ENCODE measurements around the gene SPECC1.
"Not testable (repeated sequence)": the region's sequence is repeated elsewhere in the genome, so short reads cannot be mapped to it uniquely, and the experiment has no call there.

Gene SPECC1

DNA sequence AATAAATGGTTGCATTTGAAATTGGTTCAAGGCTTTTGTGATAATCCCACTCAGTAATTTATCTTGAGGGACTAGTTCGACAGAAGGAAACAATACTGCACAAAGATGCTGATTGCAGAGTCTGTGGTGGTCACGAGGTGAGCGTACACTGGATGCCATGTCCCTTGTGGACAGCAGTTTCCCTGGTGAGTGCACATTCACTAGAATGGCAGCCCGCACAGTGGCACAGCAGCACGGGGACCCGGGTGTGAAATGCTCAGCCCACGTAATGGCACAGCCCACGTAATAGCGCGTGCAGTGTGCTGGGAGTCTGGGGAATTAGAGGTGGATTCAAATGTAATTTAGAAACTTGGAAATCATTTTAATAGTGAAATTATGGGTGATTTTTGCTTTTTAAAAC lies 304.1 kb downstream of the SPECC1 start:
- no peak for DNase-seq (ENCODE audit: low spot score)

DNA sequence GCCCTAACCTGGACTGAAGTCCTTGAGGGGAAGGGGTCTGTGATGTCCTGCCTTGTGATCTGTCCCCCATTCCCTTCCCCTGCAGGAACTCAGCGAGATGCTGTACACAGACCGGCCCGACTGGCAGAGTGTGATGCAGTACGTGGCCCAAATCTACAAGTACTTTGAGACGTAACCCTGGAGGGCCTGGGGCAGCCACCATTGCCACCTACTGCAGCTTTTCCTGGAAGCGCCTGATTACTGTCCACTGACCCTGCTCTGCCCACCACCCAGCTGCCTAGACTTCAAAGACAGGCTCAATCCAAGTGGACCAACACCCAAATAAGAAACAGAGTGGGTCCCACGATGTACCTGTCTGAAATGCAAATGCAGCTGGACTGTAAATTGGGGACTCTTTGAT lies 304.7 kb downstream of the SPECC1 start:
- no peak for DNase-seq (ENCODE audit: low spot score)

DNA sequence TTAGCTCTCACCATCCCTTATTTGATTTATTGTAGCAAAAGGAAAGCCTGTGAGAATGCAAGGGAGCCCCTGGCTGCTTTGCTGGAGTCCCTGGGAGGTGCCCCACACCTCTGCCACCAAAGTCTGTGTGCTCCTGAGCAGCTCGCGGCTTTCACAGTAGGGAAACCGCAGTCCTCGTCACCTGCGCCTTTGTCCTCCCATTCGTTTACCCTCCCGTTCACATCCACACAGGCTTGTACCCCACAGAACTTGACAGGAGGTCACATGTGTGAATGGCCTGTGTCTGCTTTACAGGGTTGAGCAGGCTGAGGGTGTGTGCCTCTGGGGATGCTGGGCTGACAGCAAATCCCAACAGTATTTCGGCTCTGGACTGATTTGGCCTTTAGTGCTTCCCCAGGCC lies 305.7 kb downstream of the SPECC1 start:
- DNase-seq (ENCODE audit: low spot score), result no peak

DNA sequence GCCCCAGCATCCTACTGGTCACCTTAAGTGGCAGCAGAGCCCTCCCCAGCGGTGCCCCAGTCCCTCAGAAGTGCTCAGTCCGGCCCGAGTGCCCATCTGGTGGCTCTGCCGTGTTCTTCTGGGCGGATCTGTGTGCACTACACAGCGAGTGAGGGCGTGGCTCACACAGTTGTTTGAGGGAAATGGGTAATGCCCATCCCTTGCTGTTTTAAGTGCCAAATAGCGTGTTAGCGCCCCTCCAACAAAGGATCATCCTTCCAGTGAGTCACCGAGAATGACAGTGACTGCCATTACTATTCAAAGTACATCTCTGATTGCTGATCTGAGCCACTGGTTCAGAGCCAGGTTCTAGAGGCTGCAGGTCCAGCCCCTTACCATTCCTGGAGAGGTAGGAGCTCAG lies 306.2 kb downstream of the SPECC1 start:
- no peak for DNase-seq (ENCODE audit: low spot score)

DNA sequence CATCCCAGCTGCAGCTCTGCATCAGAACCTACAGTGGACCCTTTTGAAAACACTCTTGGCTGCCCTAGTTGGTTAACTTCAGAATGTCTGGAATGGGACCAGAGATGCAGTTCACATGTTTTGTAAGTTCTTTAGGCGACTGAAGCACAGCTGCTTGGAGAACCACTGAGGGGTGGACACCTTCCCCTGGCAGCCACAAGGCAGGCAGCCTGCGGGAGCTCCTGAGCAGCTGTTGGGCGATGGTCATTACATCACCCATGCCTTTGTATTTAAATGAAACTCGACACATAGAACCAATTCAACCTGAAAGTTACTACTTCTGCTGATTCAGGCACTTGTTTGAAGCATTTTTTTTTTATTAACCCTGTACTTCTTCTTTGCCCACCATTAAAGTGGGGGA lies 306.7 kb downstream of the SPECC1 start:
- DNase-seq (ENCODE audit: low spot score), result no peak

DNA sequence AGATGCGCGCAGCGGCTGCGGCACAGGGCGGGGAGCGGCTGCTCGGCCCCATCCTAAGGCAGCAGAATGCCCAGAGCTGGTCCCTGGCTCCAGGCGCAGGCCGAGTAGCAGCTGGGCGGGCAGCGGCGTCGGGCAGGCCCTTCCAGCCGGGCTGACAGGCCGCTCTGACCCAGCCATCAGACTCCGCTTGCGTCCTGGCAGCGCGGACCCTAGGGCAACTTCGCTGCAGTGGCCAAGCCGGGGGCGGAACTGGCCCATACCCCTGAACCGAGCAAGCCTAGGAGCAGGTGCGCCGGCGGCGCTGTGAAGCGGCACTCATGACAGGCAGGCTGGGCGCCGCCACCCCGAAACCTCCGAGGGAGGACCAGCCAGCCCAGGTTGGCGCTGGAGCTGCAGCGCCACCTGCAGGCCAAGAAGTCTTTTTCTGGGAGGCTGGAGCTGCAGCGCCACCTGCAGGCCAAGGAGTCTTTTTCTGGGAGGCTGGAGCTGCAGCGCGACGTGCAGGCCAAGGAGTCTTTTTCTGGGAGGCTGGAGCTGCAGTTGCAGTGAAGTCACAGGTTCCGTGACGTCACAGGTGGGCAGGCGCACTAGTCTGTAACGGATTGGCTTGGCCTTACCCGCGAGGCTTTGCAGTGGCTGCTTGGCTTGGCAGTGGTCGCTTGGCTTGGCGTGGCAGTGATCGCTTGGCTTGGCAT lies 311.5 kb downstream of the SPECC1 start:
- peak; percentile 58 for DNase-seq (ENCODE audit: low spot score)

DNA sequence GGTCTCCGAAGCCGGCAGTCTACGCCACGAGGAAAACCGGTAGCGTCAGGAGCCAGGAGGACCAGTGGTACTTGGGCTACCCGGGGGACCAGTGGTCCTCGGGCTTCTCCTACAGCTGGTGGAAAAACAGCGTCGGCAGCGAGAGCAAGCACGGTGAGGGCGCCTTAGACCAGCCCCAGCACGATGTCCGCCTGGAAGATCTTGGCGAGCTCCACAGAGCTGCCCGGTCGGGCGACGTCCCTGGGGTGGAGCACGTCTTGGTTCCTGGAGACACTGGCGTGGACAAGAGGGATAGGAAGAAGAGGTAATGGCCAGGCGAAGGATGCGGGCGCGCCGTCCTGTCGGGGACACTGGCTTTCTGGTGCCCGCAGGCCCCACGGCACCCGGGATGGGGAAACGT lies 312.2 kb downstream of the SPECC1 start:
- DNase-seq (ENCODE audit: low spot score), result not testable (repeated sequence)

DNA sequence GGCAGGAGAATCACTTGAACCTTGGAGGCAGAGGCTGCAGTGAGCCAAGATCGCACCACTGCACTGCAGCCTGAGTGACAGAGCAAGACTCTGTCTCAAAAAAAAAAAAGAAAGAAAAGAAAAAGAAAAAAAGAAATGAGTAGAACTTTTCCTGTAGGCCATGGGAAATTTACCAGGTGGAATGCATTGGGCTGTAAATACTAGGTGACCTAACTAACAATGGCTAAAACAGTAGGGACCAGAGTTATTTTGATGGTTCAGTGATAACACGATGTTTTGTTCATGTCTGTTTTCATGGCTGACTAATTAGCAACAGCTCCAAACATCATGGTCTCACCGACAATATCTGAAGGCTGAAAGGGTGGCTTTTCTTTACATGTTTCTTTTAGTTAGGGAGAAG lies 318.6 kb downstream of the SPECC1 start:
- not testable (repeated sequence) for DNase-seq (ENCODE audit: low spot score)

DNA sequence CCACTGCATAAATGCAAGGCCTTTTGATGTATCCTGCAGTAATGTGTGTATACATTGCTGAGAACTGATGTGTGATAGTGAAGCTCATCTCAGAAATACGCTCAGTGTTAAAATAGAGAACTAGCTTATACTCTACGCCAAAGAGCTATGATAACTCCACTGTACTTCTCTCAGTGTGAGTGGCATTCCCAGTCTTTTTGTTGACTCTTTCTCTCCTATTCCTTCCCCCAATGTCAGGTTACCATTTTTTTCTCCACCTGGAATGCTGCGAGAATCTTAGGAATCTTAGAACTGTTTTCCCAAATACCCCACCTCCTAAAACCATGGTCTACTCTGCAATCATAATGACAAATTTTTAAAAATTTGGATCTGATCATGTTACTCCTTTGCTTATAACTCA lies 342.2 kb downstream of the SPECC1 start:
- DNase-seq (ENCODE audit: low spot score), result not testable (repeated sequence)

DNA sequence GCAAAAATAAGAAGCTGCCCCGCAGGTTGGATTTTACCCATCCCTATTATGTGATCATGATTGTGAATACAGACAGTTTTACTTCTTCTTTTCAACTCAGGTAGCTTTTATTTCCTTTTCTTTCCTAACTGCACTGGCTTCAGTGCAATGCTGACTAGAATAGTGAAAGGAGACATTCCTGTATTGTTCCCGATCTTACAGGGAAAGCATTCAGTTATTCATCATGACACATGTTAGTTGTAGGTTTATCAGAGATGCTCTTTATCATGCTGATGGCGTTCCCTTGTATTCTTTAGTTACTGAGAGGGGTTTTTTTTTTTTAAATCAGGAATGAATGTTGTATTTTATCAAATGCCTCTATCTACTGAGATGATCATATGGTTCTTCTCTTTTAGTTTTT lies 343.4 kb downstream of the SPECC1 start:
- DNase-seq (ENCODE audit: low spot score), result not testable (repeated sequence)

DNA sequence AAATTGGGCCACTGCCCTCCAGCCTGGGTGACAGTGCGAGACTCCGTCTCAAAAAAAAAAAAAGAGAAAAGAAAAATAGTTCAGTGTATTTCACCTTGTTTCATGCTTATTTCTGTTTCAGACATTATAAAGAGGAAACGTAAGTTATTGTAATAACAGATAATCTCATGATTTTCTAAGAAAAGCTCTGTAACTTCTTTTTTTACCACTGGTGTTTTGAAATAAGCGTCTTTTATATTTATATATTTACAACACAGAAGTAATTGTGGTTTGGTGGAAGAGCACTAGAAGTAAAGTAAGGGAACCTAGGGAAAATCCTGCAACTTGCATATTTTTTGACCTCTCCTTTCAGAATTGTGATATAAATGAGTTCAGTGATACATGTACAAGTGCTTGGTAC lies 354.7 kb downstream of the SPECC1 start:
- not testable (repeated sequence) for DNase-seq (ENCODE audit: low spot score)

All from GM03348 (cell line).